Breast epithelium (tissue), 3 donors: ENCODE measurements around the gene WWOX.

ENCODE experiments used
- CTCF ChIP-seq, 3 donors: fragments of 450-650 bp; IDR thresholded peaks; one replicate each; pipeline ENCODE4 v1.5.1; 2016 to 2017; ENCODE audit warnings: antibody characterized with exemption in 3 of 3, mild to moderate bottlenecking in 3 of 3, moderate library complexity in 3 of 3
- POLR2A ChIP-seq: fragments of 450-650 bp; IDR thresholded peaks from one replicate; pipeline ENCODE4 v1.6.1; 2016; ENCODE audit warnings: antibody characterized with exemption, mild to moderate bottlenecking, moderate library complexity
- POLR2AphosphoS5 ChIP-seq, 3 donors: sonication (generic); formaldehyde crosslinking; IDR thresholded peaks; one replicate each; pipeline ENCODE4 v1.6.1; 2017; ENCODE audit warnings: antibody characterized with exemption in 3 of 3

- TF ChIP-seq CTCF (IDR thresholded peaks at IDR 0.05) = no peak
- no peak for TF ChIP-seq POLR2AphosphoS5 (IDR thresholded peaks at IDR 0.05)
- no peak for TF ChIP-seq POLR2A
Measured at GRCh38 chr16:79139799-79140198, 1040.3 kb downstream of the WWOX start.
